ENCODE measurements around the gene ZNF487.
"Not testable (repeated sequence)": the region's sequence is repeated elsewhere in the genome, so short reads cannot be mapped to it uniquely, and the experiment has no call there.

ZNF487 gene

GRCh38 chr10:43440463-43441134, 3.7 kb downstream of the ZNF487 start:
- no peak for DNase-seq

- no peak for DNase-seq
Measured at GRCh38 chr10:43444323-43444722, 7.4 kb downstream of the ZNF487 start.

- DNase-seq: no peak
Measured at GRCh38 chr10:43444897-43445466, 8.1 kb downstream of the ZNF487 start.

GRCh38 chr10:43446219-43447017, 9.5 kb downstream of the ZNF487 start:
- not testable (repeated sequence) for DNase-seq

- no peak for DNase-seq
Measured at GRCh38 chr10:43448742-43449141, 11.8 kb downstream of the ZNF487 start.

- DNase-seq: no peak
Measured at GRCh38 chr10:43452356-43452914, 15.5 kb downstream of the ZNF487 start.

GRCh38 chr10:43453266-43453831, 16.4 kb downstream of the ZNF487 start:
- DNase-seq: no peak

GRCh38 chr10:43454025-43454424, 17.1 kb downstream of the ZNF487 start:
- DNase-seq: not testable (repeated sequence)

- not testable (repeated sequence) for DNase-seq
Measured at GRCh38 chr10:43456561-43456960, 19.6 kb downstream of the ZNF487 start.

- no peak for DNase-seq
Measured at GRCh38 chr10:43458227-43458626, 21.3 kb downstream of the ZNF487 start.

- DNase-seq: no peak
Measured at GRCh38 chr10:43461950-43462349, 25.0 kb downstream of the ZNF487 start.

- DNase-seq: not testable (repeated sequence)
Measured at GRCh38 chr10:43465086-43465735, 28.3 kb downstream of the ZNF487 start.

GRCh38 chr10:43465736-43466120, 28.8 kb downstream of the ZNF487 start:
- DNase-seq: not testable (repeated sequence)

- DNase-seq: no peak
Measured at GRCh38 chr10:43471146-43471545, 34.2 kb downstream of the ZNF487 start.

- DNase-seq: no peak
Measured at GRCh38 chr10:43471935-43472720, 35.2 kb downstream of the ZNF487 start.

- no peak for DNase-seq
Measured at GRCh38 chr10:43479275-43479674, 42.4 kb downstream of the ZNF487 start.

GRCh38 chr10:43482319-43483078, 45.6 kb downstream of the ZNF487 start:
- DNase-seq: no peak

GRCh38 chr10:43491855-43492254, 54.9 kb downstream of the ZNF487 start:
- no peak for DNase-seq

GRCh38 chr10:43502931-43503330, 66.0 kb downstream of the ZNF487 start:
- DNase-seq: no peak

- DNase-seq: no peak
Measured at GRCh38 chr10:43524434-43525247, 87.7 kb downstream of the ZNF487 start.

All from activated effector memory CD4-positive, alpha-beta T cell treated with Interleukin-2 at 50 U/mL for 16 hours (primary cell).